ENCODE measurements around the gene KRT84. TPM values are rescaled to one million over a fixed set of nuclear protein-coding genes. Genes with fewer than 3 reads are reported as not detected.

Gene KRT84
- total and polyA plus RNA-seq, 9 of the 15 experiments (the other 6 are each of a cell fraction or from before 2014, with no cell fraction given): not detected

GRCh38 chr12:52338241-52338960, 47.1 kb downstream of the KRT84 start (continued):
- TF ChIP-seq TOE1 (IDR thresholded peaks at IDR 0.05; ENCODE audit: borderline replicate concordance) (no peak), TOE1 (CRISPR knock-in tag; IDR thresholded peaks at IDR 0.05; ENCODE audit: borderline replicate concordance, low read depth) (no peak), DPF2 (IDR thresholded peaks at IDR 0.05) (no peak), BCOR (IDR thresholded peaks at IDR 0.05) (no peak), SNIP1 (IDR thresholded peaks at IDR 0.05; ENCODE audit: low read depth) (no peak), ZNF445 (CRISPR knock-in tag; IDR thresholded peaks at IDR 0.05; ENCODE audit: low read depth) (no peak), PML (IDR thresholded peaks at IDR 0.05; ENCODE audit: low read length) (no peak), GTF2F1 (IDR thresholded peaks at IDR 0.05; ENCODE audit: low read depth, low read length) (no peak), NFE2 (IDR thresholded peaks at IDR 0.05; ENCODE audit: low read depth) (no peak), TCF7 (IDR thresholded peaks at IDR 0.05; ENCODE audit: borderline replicate concordance) (no peak), RUNX1 (IDR thresholded peaks at IDR 0.05; ENCODE audit: low read depth) (no peak), ARID2 (IDR thresholded peaks at IDR 0.05) (no peak), ZNF668 (CRISPR knock-in tag; IDR thresholded peaks at IDR 0.05) (no peak), ATF2 (CRISPR knock-in tag; IDR thresholded peaks at IDR 0.05) (no peak), ZFP36 (IDR thresholded peaks at IDR 0.05; ENCODE audit: low read depth, low read length, partially characterized antibody) (no peak)
- TF ChIP-seq, protein P1, sequence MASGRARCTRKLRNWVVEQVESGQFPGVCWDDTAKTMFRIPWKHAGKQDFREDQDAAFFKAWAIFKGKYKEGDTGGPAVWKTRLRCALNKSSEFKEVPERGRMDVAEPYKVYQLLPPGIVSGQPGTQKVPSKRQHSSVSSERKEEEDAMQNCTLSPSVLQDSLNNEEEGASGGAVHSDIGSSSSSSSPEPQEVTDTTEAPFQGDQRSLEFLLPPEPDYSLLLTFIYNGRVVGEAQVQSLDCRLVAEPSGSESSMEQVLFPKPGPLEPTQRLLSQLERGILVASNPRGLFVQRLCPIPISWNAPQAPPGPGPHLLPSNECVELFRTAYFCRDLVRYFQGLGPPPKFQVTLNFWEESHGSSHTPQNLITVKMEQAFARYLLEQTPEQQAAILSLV (tag; IDR thresholded peaks at IDR 0.05): no peak
